NCI-H446 (cell line): Measurements from ENCODE around the gene HMGB2.

Experiments used
- DNase-seq, 2 experiments: peaks; one replicate each; lab custom pipeline; 2025; lab: John Stamatoyannopoulos, UW

HMGB2 gene

DNA sequence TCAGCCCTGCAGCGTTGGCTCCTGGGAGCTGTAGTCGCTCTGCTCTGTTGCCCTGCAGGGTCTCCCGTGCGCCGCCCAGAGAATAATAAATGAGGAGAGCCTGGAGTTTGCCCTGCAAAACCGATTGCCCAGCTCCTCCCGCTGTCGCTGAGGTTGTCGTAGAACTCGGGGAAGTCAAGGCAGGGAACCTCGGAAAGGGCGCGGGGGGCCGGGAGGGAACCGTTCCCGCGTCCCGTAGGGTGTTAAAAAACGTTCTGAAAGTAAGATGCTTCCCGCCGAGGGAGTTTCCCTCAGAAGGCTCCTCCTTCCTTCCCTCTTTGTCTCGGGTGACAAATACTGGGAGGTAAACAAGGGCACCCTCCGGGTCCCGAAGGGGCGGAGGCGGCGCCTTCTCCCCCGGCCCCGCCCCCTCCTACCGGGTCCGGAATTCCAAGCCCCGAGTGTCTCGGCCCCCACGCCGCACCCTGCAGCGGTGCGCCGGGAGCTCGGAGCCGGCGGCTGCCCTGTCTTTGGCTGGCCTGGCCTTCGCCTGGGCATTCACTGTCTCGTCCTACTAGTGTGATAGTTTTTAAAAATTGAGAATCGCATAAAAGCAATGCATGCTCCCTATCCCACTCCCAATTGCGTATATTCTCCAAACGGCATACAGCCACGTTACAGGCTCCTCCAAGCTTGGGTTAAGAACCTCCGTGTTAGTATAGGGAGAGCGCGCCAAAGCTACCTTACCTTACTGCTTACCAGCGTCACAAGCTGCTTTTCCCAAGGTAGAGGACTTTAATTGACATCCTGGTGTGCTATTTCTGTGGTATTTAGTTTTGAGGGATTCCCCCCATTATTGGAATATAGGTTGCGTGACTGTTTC lies 964 bp upstream of the HMGB2 start:
- DNase-seq, result peak; percentile 84 to 91

- DNase-seq, result peak in 1 of 2 experiments; percentile 57
These were observed 487 bp downstream of the HMGB2 start for GRCh38 chr4:173333658-173334084.

- DNase-seq, result no peak
These were observed 1.0 kb downstream of the HMGB2 start for GRCh38 chr4:173332963-173333657.

DNA sequence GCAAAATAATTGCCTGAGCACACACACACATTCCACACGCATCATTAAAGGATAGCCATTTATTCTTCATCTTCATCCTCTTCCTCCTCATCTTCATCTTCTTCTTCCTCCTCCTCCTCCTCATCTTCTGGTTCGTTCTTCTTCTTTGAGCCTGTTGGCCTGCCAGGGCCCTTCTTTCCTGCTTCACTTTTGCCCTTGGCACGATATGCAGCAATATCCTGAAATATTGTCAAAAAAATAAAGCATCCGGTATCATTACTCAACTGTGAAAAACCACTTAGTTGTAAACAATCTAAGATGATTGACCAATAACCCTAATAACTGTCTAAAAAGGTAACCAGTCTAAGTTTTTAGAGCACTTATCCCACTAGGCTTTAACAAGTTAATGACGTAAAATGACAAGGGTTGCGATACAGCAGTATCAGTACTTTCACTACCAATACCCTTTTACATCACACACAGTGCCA lies 2.1 kb downstream of the HMGB2 start:
- no peak for DNase-seq

DNA sequence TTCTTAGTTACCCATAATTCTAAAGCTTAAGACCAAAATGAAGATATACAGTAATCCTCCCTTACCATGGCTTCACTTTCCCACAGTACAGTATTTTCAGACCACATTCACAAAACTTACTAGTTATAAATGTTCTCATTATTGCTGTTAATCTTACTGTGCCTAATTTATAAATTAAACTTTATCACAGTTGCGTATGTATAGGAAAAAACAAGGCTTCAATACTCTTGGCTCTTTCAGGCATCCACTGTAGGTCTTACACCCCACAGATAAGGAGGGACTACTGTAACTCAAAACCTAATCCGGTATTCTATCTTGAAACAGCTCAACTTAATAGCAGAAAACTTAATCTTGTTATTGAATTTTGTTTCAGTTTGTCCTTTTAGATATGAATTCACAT lies 3.6 kb downstream of the HMGB2 start:
- DNase-seq, result no peak

GRCh38 chr4:173328236-173328901 lies 5.8 kb downstream of the HMGB2 start:
- DNase-seq, result no peak

GRCh38 chr4:173325007-173325736 lies 9.0 kb downstream of the HMGB2 start:
- no peak for DNase-seq

DNA sequence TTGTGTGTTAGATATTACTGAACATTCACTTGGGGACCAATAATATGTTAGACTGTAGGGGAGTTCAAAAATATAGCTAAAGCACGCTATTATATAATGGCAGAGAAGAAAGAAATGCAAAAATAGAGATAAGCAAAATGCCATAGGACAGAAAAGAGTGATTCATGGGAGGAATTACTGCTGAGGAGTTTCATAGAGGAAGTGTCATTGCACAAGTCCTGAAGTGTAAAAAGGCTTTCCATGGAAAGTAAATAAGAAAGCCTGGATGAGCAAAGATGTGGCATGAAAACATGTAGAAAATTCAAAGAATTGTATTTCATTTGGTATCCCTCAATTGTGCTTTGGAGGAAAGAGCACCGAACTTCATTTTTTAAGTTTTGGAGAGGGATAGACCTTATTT lies 14.5 kb downstream of the HMGB2 start:
- DNase-seq, result no peak

DNA sequence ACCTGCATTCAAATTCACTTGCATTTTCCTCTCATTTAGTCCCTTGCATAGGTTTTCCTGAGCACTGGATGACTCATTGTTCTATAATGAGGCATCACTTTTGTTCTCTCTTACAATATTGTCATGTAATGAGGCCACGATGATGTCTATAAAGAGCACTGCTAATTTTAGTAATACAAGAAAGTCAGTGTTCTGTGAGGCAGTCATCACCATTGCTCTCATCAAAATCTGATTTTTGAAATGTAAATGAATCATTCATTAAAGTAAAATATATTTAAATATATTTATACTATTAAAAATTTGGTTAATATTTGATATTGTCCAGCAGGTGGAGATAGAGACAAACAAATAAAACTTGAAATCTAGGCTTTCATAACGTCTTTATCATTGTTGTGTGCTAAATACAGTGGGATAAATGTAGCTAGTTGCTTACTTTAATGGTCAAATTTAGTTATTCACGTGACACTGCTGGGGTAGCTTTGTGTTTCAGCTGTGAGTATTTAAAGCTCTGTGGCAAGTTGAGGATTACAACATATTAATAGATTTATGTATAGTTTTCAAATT lies 15.4 kb downstream of the HMGB2 start:
- peak in 1 of 2 experiments; percentile 35 for DNase-seq

DNA sequence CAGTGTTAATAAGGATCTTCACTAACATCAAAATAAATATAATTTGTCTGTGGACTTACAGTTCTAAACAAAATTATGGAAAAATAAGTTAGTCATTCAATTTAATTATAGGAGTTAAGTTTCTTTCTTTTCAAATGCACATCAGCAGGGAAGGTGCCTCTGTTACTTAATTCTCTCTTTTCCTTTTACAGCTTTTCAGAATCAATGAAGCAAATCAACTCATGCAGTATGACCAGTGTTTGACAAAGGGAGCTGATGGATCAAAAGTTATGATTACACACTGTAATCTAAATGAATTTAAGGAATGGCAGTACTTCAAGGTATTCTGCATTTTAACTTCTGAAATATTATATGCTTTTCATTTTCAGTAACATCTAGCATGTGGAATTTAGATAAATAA lies 15.9 kb downstream of the HMGB2 start:
- DNase-seq, result no peak

DNA sequence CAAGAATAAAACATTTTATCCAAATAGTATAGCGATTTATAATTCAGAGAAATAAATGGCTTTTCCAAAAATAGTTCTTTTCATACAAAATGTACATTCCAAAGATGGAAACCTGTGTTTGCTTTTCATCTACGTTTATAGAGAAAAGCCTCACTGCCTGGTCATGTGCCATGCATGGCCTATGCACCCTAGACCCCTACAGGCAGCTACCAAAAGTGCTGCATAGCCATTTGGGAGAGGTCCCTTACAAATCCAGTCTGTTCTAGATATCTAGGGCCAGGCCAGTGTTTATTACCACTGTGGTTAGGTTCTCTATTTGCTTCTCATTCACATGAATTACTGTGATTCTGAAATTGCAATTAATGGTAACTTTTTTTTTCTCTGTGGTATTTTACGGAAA lies 17.2 kb downstream of the HMGB2 start:
- DNase-seq, result no peak

DNA sequence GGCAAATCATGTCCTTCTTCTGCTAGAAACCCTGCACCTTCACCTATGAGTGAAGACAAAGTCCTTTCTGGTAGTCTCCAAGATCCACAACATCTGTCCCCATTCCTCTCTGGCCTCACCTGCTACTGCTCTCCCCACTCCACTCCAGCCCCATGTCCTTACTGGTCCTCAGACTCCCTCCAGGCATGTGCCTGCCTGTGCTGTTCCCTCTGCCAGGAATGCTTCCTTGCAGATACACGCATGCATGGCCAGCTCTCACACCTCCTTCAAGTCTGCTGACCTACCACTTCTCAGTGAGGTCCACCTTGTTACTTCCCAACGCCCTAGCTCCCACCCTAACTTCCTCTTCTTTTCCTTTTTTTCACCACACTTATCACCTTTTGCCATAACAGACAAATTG lies 18.1 kb downstream of the HMGB2 start:
- no peak for DNase-seq

GRCh38 chr4:173314715-173315114 lies 19.4 kb downstream of the HMGB2 start:
- no peak for DNase-seq

GRCh38 chr4:173311368-173311767 lies 22.8 kb downstream of the HMGB2 start:
- no peak for DNase-seq

- no peak for DNase-seq
These were observed 26.4 kb downstream of the HMGB2 start for GRCh38 chr4:173307778-173308177.

DNA sequence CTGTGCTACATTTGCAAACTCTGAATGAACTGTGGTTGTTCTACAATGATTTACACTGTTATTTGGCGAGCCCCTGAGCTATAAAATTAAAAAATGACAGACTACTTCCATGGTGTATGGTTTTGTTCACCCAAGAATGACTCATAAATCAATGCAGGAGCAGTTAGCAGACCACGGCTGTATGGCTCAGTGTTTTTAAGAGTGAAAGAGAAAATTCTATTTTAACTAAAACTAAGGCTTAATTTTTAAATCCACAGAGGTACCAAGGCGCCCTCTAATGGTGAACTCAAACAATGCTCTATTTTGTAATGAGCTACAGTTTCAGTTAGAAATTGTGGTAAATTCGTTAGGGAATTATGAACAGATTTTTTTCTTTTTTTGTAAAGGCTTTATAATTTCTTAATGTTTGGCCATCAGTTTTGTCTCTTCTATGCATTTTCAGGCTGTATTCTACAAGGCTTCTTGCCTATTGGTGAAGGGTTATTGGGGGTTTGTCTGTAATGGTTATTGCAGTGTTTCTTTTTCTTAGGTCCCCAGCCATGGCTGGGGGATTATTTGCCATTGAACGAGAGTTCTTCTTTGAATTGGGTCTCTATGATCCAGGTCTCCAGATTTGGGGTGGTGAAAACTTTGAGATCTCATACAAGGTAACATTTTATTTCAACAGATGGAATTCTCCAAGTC lies 32.5 kb downstream of the HMGB2 start:
- DNase-seq, result peak in 1 of 2 experiments; percentile 27

GRCh38 chr4:173294444-173294843 lies 39.7 kb downstream of the HMGB2 start:
- no peak for DNase-seq

- no peak for DNase-seq
These were observed 40.5 kb downstream of the HMGB2 start for GRCh38 chr4:173293663-173294062.

DNA sequence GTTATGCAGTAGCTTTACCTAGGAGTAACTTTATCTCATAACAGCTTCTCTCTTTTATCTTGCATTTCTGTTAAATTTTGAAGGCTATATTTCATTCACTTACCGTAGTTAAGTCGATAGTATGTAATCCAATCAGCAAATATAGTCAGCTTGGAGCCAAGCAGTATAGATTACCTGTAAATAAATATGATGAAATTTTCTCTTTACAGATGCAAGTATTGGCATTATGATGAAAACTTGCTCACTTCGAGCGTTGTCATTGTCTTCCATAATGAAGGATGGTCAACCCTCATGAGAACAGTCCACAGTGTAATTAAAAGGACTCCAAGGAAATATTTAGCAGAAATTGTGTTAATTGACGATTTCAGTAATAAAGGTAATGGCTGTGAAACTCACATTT lies 42.3 kb downstream of the HMGB2 start:
- DNase-seq, result no peak

GRCh38 chr4:173289353-173289727 lies 44.8 kb downstream of the HMGB2 start:
- DNase-seq, result no peak

DNA sequence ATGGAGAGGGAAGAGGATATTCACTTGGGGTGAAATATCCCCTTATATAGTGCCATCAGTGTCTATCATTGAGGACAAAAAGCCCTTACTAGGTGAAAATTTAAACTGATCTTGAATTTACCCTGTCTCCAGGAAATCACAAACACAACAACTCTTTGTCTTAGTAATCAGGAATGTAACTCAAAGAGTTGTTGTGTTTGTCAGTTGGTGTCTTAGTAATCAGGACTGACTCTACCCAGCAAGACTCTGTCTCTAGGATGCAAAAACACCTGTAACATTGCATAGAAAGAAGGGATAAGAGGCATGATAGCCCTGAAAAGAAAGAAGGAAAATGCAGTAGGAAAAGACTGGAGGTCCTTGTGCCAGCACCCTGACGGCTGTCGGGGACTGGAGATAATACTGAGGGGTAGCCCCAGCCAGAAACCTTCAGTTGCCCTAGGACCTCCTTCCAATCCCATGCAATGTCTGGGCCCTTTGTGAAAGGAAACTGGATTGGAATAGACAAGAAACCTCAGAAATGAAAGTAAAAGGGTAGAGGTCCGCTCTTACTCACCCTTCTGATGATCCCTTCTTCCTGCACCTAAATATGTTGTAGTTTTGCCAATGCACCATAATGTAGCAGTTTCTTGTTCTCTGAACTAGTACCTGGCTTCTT lies 45.3 kb downstream of the HMGB2 start:
- DNase-seq, result no peak
